GM19351 (cell line): Measurements from ENCODE around the gene ACP1.

Experiments used
- ATAC-seq: cut with Tn5 transposase; IDR thresholded peaks from one replicate; pipeline ENCODE4 v1.9.1; 2021; ENCODE audit warnings: mild to moderate bottlenecking, moderate library complexity; ENCODE audit not compliant: unreplicated experiment

Gene ACP1

DNA sequence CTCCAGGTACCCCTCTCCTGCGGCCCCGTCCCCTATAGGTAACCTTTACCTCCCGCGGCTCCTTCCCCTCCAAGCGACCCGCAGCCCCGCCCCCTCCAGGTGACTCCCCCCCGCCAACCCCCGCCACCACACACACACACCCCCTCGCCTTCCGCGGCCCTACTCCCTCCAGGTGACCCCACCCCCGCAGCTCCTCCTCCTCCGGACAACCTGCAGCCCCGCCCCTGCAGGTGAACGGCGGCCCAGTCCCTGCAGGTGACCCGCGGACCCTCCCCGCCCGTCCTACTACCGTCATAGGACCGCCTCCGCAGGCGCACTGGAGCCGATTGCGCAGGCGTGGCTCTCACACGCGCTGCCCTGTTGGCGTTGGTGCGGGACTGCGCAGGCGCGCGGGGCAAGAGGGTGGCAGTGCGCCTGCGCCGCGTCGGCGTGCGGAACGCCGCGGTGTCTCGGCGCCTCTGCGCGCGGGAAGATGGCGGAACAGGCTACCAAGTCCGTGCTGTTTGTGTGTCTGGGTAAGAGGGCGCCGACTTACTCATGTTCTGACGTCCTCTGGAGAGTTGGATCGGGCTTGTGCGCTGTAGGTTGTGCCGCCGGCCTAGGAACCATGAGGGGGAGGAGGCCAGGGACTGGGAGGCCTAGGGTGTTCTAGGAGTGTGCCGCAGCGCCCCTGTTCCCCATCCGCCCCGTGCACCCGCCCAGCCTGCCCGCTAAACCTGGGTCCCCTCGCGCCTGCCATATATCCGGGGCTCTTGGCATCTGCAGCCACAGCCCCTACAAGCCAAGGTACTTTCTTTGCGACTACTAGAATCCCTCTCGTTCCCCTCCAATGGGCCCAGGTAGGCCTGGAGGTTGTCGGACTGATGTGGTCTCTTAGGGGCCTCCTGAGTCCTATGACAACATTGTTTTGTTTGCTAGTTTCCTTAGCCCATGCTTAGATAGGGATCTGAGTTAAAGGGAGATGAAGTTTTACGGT is at the start of gene ACP1:
TSS of gene ACP1 (plus strand) at position 455 of the 976 bp plus-strand sequence. CDS start at position 473, 18 bp downstream.
- ATAC-seq = peak; percentile 79

DNA sequence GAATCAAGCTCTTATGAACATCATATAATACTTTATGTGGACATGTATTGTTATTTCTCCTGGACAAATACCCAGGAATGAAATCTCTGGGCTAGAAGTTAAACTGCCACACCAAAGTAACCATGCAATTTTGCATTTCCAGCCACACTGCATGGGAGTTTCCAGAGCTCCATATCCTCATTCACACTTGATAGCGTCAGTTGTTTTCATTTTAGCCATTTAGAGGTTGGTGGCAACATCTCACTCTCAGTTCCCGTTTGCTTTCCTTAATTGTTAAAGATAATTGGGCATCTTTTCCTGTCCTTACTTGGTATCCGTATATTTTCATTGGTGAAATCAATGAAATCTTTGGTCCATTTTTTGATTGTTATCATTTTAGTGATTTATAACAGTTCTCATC is 48.7 kb upstream of the ACP1 start:
- no peak for ATAC-seq

DNA sequence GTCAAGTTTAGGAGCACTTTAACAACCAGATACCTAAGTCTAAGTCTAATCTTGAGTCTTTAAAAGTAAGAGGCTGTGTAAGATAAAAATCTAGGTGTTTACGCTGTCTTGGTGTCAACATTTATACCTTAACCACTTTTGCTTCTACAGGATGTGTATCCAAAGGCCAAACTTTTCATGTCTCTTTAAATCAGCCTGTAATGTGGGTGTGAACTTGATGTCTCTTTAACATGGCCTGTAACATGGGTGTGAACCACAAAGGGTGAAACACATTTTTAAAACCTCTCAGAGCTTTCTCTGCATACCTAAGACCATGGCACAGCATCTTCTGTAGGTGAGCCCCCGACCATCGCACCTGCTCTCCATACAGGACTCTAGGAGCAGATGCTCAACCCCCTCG is 41.3 kb upstream of the ACP1 start:
- ATAC-seq = no peak

DNA sequence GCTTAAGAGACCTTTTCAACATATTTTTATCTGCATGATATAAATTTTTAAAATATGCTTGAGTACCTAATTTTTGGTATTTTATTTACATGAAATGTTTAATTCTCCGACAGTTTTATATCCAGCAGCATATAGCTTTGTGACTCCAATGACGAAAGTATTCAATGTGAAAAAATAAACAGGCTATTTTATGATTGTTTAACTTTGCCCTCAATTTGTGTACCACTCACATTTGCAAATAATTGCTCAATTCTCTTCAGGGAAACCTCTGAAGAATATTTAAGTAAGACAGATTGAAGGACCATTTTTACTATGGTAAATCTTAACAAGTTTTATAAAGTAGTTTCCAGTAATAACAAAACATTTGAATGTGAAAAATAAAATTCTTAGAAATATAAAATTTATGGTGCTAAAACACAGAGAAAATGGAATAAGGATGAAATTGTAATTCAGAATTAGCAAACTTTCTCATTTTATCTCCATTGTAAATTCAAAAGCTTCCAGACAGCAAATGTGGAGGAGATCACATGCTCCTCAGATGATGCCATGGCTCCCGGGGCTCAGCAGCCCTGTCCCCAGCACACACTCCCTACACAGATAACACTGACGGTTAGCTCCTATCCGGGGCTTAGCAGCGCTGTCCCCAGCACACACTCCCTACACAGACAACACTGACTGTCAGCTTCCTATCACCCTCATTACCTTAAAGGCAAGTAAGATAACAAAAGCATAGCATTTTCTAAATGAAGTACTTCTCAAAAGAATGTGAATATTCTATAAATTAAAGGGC is 40.6 kb upstream of the ACP1 start:
- ATAC-seq = no peak

DNA sequence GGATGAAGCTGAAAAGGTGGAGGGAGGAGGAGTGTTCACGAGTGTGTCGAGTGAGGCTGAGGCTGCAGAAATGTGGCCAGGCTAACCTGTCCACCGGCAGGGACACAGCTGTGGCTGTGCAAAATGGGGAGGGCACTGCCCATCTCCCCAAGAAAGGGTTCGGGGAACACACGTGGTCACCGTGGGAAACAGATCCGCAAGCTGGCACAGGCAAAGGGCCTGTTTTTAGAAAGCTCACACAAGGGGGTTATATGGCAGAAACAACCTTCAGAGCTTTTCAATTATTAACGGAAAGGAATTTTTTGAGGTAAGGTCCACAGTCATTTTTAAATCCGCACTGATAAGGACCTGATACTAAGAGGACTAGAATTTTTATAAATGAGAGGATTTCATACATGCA is 36.6 kb upstream of the ACP1 start:
- no peak for ATAC-seq

DNA sequence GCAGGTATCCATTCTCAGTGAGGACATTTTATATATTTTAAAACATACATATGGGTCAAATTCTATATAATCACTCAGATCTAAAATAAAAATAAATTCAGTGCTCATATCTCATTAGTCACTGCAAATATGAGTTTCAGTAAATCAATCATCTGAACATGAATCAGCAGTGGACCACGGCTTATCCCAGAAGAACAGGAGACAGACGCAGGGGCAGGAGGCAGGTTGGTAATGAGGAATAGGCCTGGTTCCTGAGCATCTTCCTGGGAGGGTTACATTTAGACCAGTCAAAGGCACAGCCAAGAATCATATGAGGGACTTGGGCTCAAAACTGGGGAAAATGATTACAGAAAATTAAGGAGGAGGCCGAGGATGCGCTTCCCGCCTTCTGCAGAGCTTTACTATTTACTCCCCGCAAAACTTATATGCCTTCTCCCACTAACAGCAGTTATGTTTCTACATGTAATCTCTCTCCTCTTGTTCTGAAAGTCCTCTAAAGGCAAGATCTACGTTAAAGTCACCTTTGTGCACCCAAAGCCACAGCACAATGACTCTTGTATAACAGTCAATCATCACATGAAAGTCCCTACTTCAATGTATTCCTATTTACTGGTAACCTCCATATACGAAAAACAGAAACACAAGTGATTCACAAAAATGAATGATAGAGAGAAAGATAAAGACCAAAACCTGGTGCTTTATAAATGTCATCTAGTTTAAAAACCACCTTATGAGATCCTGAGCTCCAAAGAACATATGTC is 36.0 kb upstream of the ACP1 start:
- ATAC-seq = no peak

DNA sequence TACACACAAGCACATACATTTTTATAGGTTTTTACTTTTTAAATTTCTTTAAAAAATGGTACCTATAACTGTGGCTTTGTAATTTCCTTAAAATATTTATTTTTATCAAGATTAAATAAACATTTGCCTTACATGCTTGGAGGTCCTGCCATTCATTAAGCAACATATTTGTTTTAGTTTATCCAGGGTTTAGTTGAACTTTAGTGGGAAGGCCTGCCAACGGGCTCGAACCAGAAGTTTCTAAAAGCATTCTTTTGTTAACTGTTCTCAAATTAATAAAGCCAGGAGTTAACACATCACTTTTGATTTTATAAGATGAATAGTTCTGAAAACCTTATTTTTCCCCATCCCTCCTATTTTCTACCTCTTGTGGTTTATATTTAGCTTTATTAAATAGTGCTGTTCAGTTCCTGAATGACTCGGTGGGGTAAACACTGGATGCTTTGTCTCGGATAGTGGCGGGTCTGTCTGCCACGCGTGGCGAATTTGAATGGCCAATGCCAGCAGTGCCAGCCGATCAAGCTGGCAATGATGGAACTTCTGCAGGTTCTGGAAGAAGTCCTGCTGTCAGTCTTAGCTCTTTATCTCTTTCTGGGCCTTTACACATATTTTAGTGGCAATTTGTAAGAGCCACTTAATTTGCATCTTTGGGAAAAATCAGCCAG is 33.1 kb upstream of the ACP1 start:
- ATAC-seq = no peak

DNA sequence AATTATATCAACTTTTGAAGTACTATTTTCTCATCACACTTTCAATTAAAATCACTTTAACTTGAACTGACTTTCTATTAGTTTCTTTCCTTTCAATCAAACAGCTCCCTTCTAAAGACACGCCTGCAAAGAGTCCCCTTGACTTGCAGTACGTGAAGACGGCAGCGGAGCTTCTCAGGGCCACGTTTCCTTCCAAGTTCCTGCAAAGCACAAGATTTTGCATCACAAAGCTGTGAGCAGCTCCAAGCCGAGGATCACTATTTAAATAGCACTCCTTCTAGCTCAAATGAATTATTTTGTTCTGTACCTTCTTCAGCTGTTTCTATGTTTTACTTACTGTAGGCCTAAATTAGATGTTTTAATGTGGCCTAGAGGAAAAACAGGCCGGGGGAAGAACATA is 31.7 kb upstream of the ACP1 start:
- ATAC-seq = no peak

DNA sequence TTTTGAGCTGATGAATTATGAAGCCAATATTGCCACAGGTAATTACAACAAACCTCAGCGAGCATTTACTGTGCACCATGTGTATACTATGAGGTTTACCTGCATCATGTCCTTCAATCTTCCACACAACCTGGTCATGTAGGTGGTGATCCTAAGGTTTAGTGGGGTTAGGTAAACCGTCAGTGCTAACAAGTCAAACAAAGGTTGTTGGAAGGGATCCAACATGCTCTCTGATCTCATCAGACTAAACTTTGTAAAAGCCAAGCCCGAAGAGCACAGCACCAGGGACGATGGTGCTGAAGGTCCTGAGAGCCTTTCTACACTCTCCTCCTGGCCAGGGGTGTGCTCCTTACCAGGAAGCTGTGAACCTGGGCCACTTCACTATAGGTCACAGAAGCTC is 30.3 kb upstream of the ACP1 start:
- ATAC-seq = no peak

DNA sequence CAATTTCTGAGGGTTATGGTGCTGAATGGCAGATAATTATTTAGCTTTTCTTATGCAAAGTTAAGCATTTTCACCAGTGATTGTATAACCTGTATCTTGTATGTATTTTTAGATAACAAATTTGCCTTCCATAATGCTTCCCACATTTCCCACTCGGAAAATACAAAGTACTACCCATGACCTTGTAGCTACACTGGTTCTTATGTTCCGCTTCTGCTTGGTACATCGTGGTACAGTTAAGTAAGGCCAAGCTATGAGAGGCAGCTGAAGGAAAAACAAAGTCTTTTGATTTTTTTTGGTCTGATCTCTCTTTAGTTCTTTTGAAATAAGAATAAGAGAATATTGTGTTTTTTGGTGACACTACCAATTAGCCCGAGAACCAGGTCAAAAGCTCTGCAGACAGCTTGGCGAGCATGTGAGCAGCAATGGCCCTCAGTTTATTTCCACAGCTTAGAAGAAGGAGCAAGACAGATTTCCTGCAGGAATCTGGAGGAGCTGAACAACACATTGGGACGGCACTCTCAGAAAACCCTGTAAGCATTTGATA is 27.7 kb upstream of the ACP1 start:
- no peak for ATAC-seq

DNA sequence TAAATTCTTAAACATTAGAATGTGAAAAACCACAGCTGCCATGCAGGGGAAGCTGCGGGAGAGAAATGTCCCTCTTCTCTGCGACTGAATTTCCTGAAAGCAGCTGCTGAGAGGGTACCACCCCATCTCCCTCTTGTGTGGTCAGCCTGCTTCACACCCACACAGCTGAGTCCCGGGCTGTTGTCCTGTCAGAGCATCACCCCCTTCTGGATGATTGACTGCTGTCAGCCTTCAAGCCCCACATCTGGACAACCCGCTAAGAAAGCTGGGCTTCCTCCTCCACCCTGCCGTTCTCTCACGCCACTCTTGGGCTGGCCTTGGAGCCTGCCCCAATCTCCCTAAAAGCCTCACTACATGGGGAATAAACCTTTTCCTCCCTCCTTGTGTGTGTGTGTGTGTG is 26.9 kb upstream of the ACP1 start:
- ATAC-seq = no peak

DNA sequence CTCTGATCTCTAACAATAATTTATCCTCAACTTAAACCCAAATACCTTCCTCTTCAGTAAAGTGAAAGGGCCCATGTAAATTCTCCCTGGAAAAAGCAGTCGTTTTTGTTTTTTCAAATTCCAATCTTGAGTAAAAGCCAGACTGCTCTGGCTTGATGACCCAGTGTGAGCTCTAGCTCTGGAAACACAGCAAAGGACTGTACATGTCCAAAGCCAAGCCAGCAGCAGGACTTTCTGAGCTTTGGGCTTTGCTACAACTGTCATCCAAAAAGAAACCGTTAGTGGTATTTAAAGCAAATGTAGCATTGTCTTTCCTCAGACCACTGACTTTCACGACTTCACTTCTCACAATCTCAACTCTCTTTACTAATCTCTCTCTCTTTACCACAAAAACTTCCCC is 26.3 kb upstream of the ACP1 start:
- no peak for ATAC-seq

DNA sequence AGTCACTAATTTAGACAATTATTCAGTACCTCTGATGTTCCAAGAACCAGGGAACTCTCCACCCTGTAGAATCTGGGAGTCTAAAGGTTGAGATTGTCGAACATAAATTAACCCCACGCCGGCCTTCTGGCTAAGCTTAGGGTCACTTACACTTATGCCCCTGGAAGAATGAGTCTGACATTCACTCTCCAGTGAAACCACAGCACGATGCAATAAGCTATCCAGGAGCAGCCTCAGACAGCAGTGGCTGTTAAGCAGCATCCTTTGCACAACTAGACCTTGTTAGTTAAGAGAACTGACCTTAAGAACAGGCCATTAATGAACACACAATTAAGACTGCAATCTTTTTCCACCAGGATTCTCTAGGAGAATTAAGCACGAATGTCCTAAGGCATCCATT is 25.9 kb upstream of the ACP1 start:
- ATAC-seq = no peak

DNA sequence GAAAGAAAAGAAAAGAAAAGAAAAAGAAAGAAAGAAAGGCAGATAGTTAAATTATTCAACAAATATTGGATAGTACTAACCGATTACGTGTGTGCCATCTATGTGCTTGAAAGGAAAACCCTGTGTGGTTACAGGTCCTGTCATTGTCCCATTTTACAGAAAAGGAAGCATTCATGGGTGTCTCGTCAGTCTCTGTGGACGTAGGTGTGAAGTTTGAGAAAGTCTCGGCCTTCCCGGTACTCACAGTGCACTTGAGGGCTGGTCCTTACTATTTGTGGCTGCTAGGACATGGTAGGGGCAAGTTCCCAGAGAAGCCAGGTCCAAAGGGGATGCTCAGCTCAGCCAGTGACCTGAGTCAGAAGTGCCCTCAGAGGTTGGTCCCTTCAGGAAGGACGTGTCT is 20.2 kb upstream of the ACP1 start:
- ATAC-seq = no peak

DNA sequence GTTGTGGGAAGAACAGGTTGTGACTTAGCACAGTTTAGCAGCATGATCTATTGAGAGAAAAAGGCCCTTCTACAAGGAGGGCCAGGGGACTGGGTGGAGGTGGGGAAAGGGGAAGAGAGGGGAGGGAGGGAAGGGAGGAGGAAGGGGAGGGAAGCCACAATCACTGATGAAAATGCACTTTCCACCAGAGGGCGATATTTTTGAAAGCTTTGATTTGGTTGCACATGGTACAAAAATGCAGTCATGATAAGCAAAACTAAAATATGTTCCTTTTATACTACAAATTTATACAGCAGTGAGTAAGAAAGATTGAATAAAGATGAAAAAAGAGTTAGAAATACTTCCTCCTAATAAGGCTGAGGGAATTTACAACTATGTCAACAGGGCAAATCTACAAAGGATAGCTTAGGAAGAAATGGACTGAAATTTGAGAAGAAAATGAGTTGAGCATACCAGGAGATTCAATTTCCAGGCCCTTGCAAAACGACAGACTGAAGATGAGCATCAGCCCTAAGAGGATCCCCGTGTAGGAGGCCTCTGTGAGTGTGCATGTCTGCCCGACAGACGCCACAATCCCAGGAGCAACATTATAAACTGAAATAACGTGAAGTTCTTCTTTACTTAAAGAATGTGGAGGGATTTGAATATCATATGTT is 18.1 kb upstream of the ACP1 start:
- ATAC-seq = peak; percentile 78

DNA sequence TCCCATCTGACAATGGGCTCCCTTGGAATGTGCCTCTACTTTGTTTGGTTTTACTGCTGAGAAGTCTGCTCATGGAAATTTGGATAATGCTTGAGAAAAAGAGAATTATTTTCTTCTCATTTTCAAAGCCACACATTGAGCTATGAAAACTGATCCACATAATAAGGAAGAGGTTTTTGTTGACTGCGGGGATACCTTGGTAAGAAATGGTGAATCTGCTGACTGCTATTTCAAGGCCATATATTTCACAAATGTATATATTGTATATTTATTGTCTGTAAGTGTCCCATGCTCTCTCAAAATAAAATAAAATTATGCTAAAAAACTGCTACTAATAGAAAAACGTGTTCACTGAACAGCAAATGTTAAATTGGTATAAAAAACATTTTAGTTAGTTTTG is 16.0 kb upstream of the ACP1 start:
- ATAC-seq = no peak

DNA sequence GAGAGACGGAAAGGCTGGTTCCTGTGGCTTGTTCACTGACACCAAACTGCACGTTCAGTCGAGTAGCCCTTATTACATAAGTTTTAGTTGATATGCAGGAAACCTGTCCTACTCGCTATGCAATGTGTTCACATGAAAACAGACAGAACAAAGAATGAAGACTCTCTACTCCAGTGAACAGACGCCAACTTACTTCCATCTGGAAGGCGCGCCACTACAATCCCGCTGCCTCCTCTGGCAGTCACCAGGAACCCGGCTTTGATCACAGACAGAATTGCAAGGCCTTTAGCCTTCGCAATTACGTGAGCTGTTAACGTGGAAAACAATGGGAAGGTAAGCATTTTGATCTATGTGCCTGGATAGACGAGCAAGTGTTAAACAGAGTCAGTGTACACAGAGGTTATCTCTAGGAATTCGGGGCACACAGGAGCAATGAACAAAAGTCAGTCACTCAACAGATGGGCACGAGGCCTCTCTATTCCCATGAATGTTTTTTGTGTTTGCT is 15.2 kb upstream of the ACP1 start:
- ATAC-seq = no peak

DNA sequence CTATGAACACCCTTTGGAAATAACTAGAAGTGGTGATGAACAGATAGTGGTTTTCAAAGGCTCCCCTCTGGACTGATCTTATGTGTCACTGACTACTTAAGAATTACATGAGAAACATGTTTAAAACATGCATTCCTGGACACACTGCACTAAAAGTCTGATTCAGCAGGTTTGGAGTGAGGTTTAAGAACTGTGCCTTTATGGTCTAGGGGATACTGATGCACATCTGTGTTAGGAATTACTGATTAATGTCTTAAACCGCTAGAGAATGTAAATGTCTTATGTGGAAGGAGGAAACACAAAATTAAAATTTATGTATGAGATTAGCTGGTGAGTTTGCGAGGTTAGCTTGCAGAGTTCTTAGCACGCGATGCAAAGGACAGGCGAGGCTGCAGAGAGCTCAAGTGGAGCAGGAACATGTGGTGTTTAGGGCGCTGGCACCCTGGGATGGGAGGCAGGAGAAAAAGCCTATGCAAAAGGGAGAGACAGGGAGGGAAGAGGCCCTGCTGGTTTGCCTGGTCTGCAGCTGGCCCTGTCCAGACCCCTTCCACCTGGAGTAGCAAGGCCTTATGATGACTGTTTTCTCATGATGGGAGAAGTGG is 12.6 kb upstream of the ACP1 start:
- ATAC-seq = no peak

DNA sequence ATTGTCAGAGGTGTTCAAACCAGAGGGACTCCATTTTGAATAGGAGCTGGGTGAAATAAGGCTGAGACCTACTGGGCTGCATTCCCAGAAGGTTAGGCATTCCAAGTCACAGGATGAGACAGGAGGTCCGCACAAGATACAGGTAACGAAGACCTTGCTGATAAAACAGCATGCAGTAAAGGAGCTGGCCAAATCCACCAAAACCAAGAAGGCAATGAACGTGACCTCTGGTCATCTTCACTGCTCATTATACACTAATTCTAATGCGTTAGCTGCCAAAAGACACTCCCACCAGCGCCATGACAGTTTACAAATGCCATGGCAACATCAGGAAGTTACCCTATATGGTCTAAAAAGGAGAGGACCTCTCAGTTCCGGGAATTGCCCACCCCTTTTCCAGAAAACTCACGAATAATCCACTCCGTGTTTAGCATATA is 11.5 kb upstream of the ACP1 start:
- no peak for ATAC-seq
